NAMALWA (cell line): Measurements from ENCODE around the gene ACSL3.

ENCODE experiments used
- DNase-seq: peaks from one replicate; pipeline ENCODE4 v3.0.0-alpha.2; 2015; ENCODE audit warnings: low spot score

ACSL3 gene

GRCh38 chr2:222942561-222942960 lies 81.7 kb downstream of the ACSL3 start:
- DNase-seq = no peak

GRCh38 chr2:222942977-222943376 lies 82.1 kb downstream of the ACSL3 start:
- DNase-seq = no peak

- no peak for DNase-seq
These were observed 83.0 kb downstream of the ACSL3 start for GRCh38 chr2:222943820-222944219.

- no peak for DNase-seq
These were observed 83.7 kb downstream of the ACSL3 start for GRCh38 chr2:222944552-222944951.

GRCh38 chr2:222944971-222945740 lies 84.3 kb downstream of the ACSL3 start:
- DNase-seq = no peak

GRCh38 chr2:222945887-222946286 lies 85.1 kb downstream of the ACSL3 start:
- DNase-seq = no peak

GRCh38 chr2:222946700-222947287 lies 86.0 kb downstream of the ACSL3 start:
- DNase-seq = no peak

- DNase-seq = no peak
These were observed 88.2 kb downstream of the ACSL3 start for GRCh38 chr2:222949073-222949472.

- no peak for DNase-seq
These were observed 89.0 kb downstream of the ACSL3 start for GRCh38 chr2:222949690-222950323.

GRCh38 chr2:222950638-222951285 lies 89.9 kb downstream of the ACSL3 start:
- DNase-seq = no peak

GRCh38 chr2:222952204-222952603 lies 91.4 kb downstream of the ACSL3 start:
- peak; percentile 55 for DNase-seq

GRCh38 chr2:222955008-222955407 lies 94.2 kb downstream of the ACSL3 start:
- DNase-seq = no peak

- no peak for DNase-seq
These were observed 98.5 kb downstream of the ACSL3 start for GRCh38 chr2:222959358-222959757.

- DNase-seq = no peak
These were observed 99.3 kb downstream of the ACSL3 start for GRCh38 chr2:222960126-222960525.

- no peak for DNase-seq
These were observed 102.8 kb downstream of the ACSL3 start for GRCh38 chr2:222963641-222964040.

GRCh38 chr2:222964376-222965031 lies 103.7 kb downstream of the ACSL3 start:
- no peak for DNase-seq

- no peak for DNase-seq
These were observed 104.7 kb downstream of the ACSL3 start for GRCh38 chr2:222965555-222965954.

GRCh38 chr2:222968550-222969155 lies 107.8 kb downstream of the ACSL3 start:
- DNase-seq = no peak

GRCh38 chr2:222969491-222969890 lies 108.7 kb downstream of the ACSL3 start:
- no peak for DNase-seq

- DNase-seq = no peak
These were observed 111.6 kb downstream of the ACSL3 start for GRCh38 chr2:222972420-222972819.

GRCh38 chr2:222973237-222973636 lies 112.4 kb downstream of the ACSL3 start:
- no peak for DNase-seq

GRCh38 chr2:222973733-222974132 lies 112.9 kb downstream of the ACSL3 start:
- no peak for DNase-seq
